ENCODE measurements around the gene ZNF213.

- TF ChIP-seq CTCF (conservative IDR thresholded peaks at IDR 0.05; ENCODE audit: low read depth in 2 of 2) (no peak), EZH2 (IDR thresholded peaks at IDR 0.05; ENCODE audit: low read depth, unreplicated experiment) (no peak), POLR2AphosphoS5 (IDR thresholded peaks at IDR 0.05; ENCODE audit: low read depth) (no peak), JUNB (IDR thresholded peaks at IDR 0.05; ENCODE audit: unreplicated experiment) (no peak), EZH2phosphoT487 (IDR thresholded peaks at IDR 0.05; ENCODE audit: unreplicated experiment) (no peak), CREB1 (CRISPR knock-in tag; IDR thresholded peaks at IDR 0.05; ENCODE audit: low read depth) (no peak), REST (IDR thresholded peaks at IDR 0.05; ENCODE audit: unreplicated experiment) (no peak), NANOG (IDR thresholded peaks at IDR 0.05; ENCODE audit: borderline replicate concordance) (no peak), ETS1 (IDR thresholded peaks at IDR 0.05) (no peak), ZNF331 (CRISPR knock-in tag; IDR thresholded peaks at IDR 0.05; ENCODE audit: low read depth) (no peak), ZNF114 (CRISPR knock-in tag; IDR thresholded peaks at IDR 0.05) (no peak), ZNF462 (CRISPR knock-in tag; IDR thresholded peaks at IDR 0.05) (no peak), STAT1 (IDR thresholded peaks at IDR 0.05; ENCODE audit: unreplicated experiment) (no peak)
Measured at GRCh38 chr16:3142770-3143169, 7.9 kb downstream of the ZNF213 start.
